Right lobe of liver (tissue), 6 donors: ENCODE data around the gene HPS3. TPM values are rescaled to one million over a fixed set of nuclear protein-coding genes. Genes with fewer than 3 reads are reported as not detected.
A peak's percentile ranks its signal among the peaks of the same experiment; 100 is the strongest.

ENCODE experiments used
- ATAC-seq, 4 donors: fragments of 200-7000 bp; cut with Tn5 transposase; one replicate each; pipeline ENCODE4 v1.9.1; 2020; ENCODE audit warnings: mild to moderate bottlenecking in 4 of 4, moderate library complexity in 4 of 4
- DNase-seq, 3 donors: peaks; one replicate each; pipeline ENCODE4 v3.0.0-alpha.2; 2020
- H3K27ac ChIP-seq, 3 donors: fragments of 200-600 bp; one replicate each; pipeline ENCODE4 v1.8.0; 2022
- H3K27me3 ChIP-seq, 2 donors: fragments of 200-600 bp; one replicate each; pipeline ENCODE4 v1.8.0; 2022
- H3K36me3 ChIP-seq, 4 donors: fragments of 200-600 bp; sonication (generic) in 1 of 4; one replicate each; pipeline versions ENCODE4 v1.5.1 to v1.8.0; 2017 to 2022; ENCODE audit warnings: control low read depth in 1 of 4
- H3K4me1 ChIP-seq, 4 donors: fragments of 200-600 bp; sonication (generic) in 1 of 4; one replicate each; pipeline versions ENCODE4 v1.5.1 to v1.8.0; 2017 to 2022; ENCODE audit warnings: control low read depth in 1 of 4
- H3K4me3 ChIP-seq, 3 donors: fragments of 200-600 bp; one replicate each; pipeline ENCODE4 v1.8.0; 2022
- H3K9me3 ChIP-seq, 4 donors: fragments of 200-600 bp; sonication (generic) in 1 of 4; one replicate each; pipeline versions ENCODE4 v1.5.1 to v1.8.0; 2017 to 2022; ENCODE audit warnings: control low read depth in 1 of 4
- POLR2A ChIP-seq: fragments of 450-650 bp; IDR thresholded peaks from one replicate; pipeline ENCODE4 v1.6.1; 2017; ENCODE audit warnings: antibody characterized with exemption, mild to moderate bottlenecking
- WGBS: methylation state at CpG from one replicate; pipeline ENCODE4 v1.1.6; 2018; ENCODE audit warnings: low coverage, low lambda C conversion rate; ENCODE audit not compliant: insufficient coverage; ENCODE audit errors: missing lambda C conversion rate; 5-methylcytosine and 5-hydroxymethylcytosine counted together
- intact Hi-C, 2 donors: fragments of 100-400 bp; cut with DNase I; formaldehyde crosslinking; loops; one replicate each; pipeline versions ENCODE4 v1.11.2 to v1.14.1; 2022
- total RNA-seq, 6 experiments: library from RNA; depleted of rRNA in 2 of 6; stranded (reverse); fragments of >200 nt in 2 of 6; fragmentation: NEBNext Ultra II Directional in 3 of 6; extraction: Animal tissue kit (Norgen Biotek cat#: 25700) in 3 of 6; gene quantifications; one replicate each; pipeline versions ENCODE4 v1.1.0 to v1.2.4, GENCODE V29; 2016 to 2023
- TF ChIP-seq, protein P1 (sequence below), 4 donors: fragments of 200-600 bp in 3 of 4; fragments of 450-650 bp in 1 of 4; IDR thresholded peaks; one replicate each; pipeline versions ENCODE4 v1.5.1 to v1.8.0; 2016 to 2022; ENCODE audit warnings: antibody characterized with exemption in 4 of 4, mild to moderate bottlenecking in 2 of 4
- donor health status: DM: no; HTN: yes; CAD: no.
- donor health status: DM: no; HTN: no; CAD: no.
- donor health status: DM: no; HTN: no; CAD: no.
- donor health status: DM: no; HTN: yes; CAD: no.
- donor health status: DM: no; HTN: yes; CAD: no.

Gene HPS3
- total RNA-seq, 6 experiments from 2014 or later: 4.2 to 8.5 (median 6.3) TPM

DNA sequence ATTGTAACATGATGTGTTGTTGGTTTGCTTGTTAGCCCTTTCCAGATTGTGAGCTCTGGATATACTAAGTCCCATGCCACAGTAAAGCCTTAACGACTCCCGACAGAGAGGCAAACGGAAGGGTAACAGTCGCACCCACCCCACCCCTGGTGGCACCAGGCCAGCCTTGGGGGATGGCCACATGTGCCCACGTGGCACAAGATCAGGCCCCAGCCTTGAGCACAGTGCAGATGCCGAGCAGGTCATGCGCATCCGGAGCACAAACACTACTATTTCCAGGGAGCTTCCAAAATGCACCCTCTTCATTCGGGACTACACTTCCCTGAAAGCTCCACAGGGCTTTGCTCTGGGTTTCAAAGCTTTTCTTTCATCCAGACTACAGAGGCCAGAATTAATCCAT, 10.7 kb upstream of the HPS3 start:
- 91% methylated on average over 4 of the region's 9 CpGs for WGBS
- TF ChIP-seq POLR2A: no peak
- TF ChIP-seq, protein P1, sequence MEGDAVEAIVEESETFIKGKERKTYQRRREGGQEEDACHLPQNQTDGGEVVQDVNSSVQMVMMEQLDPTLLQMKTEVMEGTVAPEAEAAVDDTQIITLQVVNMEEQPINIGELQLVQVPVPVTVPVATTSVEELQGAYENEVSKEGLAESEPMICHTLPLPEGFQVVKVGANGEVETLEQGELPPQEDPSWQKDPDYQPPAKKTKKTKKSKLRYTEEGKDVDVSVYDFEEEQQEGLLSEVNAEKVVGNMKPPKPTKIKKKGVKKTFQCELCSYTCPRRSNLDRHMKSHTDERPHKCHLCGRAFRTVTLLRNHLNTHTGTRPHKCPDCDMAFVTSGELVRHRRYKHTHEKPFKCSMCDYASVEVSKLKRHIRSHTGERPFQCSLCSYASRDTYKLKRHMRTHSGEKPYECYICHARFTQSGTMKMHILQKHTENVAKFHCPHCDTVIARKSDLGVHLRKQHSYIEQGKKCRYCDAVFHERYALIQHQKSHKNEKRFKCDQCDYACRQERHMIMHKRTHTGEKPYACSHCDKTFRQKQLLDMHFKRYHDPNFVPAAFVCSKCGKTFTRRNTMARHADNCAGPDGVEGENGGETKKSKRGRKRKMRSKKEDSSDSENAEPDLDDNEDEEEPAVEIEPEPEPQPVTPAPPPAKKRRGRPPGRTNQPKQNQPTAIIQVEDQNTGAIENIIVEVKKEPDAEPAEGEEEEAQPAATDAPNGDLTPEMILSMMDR (IDR thresholded peaks at IDR 0.05): no peak
- no peak for ATAC-seq

DNA sequence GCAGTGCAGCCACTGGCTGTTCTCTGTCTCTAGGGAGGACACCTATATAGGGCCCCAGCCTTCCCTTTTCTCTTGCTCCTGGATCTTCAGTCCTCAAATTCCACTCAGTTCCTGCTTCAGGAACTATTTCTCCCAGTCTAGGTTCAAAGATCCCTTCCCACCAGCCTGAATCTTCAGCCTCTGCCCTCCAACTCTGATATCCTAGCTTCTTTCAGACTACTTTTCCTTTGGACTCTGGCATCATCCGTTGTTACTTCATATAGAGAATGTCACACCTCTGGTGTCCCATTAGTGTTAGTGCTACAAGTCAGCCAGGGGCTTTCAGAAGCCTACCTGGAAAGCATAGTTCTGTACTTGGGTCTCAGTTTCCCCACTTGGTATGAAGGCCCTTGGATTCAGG, 10.0 kb upstream of the HPS3 start:
- 91% methylated on average over 1 of the region's 1 CpG for WGBS
- Histone ChIP-seq H3K4me1 (peaks cover 0 to 7% (median 3%) of the 10 kb centered on the region in 4 donors), H3K36me3 (no peaks in the 10 kb centered on the region), H3K9me3 (no peaks in the 10 kb centered on the region), H3K27ac (no peak overlapping the region), H3K27me3 (no peaks in the 10 kb centered on the region), H3K4me3 (no peak overlapping the region)
- ATAC-seq (no peak), DNase-seq (no peak)
- TF ChIP-seq, protein P1 (IDR thresholded peaks at IDR 0.05): no peak
- no peak for TF ChIP-seq POLR2A
- intact Hi-C loops: loop anchor here in 1 of 2 donors (5.0 kb wide), 1 partner anchor 148 kb away; no protein-coding TSS in a partner anchor

More for the DNA sequence above, 10.7 kb upstream of the HPS3 start:
- Histone ChIP-seq H3K27me3 (no peaks in the 10 kb centered on the region), H3K27ac (no peak overlapping the region), H3K36me3 (no peaks in the 10 kb centered on the region), H3K9me3 (no peaks in the 10 kb centered on the region), H3K4me3 (no peak overlapping the region), H3K4me1 (peaks cover 0 to 5% (median 2%) of the 10 kb centered on the region in 4 donors)
- peak in 1 of 3 donors; percentile 56 for DNase-seq
- intact Hi-C loops: loop anchor here in 1 of 2 donors (5.0 kb wide), 1 partner anchor 149 kb away; no protein-coding TSS in a partner anchor

DNA sequence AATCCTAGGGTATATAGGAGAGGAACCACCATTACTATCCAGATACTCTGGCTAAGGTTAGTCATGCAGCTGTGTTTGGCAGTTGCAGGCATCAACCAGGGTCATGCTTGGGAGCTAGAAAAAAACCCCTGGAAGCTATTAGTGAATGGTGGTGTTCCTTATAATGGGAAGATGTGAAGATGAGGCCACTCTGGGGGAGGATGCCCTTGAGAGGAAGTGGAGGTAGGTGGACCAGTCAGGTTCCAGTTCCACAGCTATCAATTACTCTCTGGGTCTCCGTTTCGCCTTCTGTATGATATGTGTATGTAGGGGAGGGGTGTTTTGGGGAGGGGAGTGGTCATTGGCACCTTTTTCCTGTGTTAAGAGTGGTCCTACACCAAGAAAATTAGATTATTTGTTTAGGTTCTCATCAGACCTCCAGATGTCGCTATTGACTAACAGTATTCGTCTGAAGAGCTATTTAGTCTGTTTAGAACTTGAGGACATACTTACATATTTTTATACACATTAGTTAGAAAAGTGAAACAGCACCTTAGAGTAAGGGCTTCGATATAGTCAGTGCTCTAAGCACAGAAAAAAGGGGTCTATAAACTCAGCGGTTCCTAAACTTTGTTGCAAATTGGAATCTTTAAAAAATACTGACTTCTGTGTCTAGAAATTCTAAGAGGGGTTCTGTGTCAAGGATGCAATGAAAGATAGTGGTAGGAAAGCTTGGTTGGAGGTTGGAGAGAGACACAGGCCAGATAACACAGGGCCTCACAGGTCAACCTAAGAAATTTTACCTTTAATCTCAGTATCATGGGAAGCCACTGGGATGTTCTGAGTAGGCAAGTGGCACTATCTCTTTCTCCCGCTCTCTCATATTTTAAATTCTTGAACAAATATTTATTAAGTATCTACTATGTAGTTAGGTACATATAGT, 9.1 kb upstream of the HPS3 start:
- peak; percentile 76 to 88 (median 82) for ATAC-seq
- no peak for TF ChIP-seq POLR2A
- TF ChIP-seq, protein P1 (IDR thresholded peaks at IDR 0.05): peak; percentile 59 to 66 (median 60)
- H3K4me3 ChIP-seq: no peak overlapping the region
- H3K9me3 ChIP-seq: no peaks in the 10 kb centered on the region
- no peaks in the 10 kb centered on the region for H3K36me3 ChIP-seq
- H3K27me3 ChIP-seq: no peaks in the 10 kb centered on the region
- H3K4me1 ChIP-seq: peaks cover 0 to 7% (median 3%) of the 10 kb centered on the region in 4 donors
- no peak for DNase-seq
- intact Hi-C loops: no loop called here
- WGBS: 15% methylated on average over 7 of the region's 7 CpGs
- H3K27ac ChIP-seq: no peak overlapping the region

DNA sequence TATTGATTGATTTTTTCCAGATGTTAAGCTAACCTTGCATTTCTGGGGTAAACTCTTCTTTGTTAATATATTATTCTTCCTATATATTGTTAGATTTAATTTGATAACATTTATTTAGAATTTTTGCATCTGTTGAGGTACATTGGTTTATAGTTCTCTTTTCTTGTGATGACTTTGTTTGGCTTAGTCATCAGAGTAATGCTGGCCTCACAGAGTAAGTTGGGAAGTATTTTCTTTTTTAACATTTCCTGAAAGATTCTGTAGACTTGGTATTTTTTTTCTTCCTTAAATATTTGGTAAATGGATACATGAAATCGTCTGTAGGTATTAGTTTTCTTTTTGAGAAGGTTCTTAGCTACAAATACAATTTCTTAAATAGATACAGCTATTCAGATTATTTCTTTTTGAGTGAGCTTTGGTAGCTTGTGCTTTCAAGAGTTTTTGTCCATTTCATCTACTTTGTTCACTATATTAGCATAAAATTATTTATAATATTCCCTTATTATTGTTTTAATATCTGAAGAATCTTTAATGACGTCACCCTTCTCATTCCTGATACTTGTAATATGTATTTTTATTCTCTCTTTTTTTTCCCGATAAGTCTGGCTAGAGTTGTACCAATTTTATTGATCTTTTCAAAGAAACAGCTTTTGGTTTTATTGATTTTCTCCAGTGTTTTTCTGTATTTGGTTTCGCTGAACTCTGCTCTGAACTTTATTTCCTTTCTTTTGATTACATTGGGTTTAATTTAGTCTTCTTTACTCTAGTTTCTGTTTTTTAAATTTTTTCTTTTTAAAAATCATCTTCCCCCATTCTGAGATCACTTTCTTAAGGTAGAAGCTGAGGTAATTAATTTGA, 6.5 kb upstream of the HPS3 start:
- WGBS: 22% methylated on average over 4 of the region's 4 CpGs
- peak in 3 of 4 donors; percentile 43 to 57 (median 53) for ATAC-seq
- peak overlapping the region in 2 of 3 donors; percentile 44 to 52 for H3K27ac ChIP-seq

More for the DNA sequence above, 6.5 kb upstream of the HPS3 start:
- Histone ChIP-seq H3K4me1 (peaks cover 0 to 7% (median 3%) of the 10 kb centered on the region in 4 donors), H3K4me3 (no peak overlapping the region), H3K9me3 (no peaks in the 10 kb centered on the region), H3K27me3 (no peaks in the 10 kb centered on the region), H3K36me3 (no peaks in the 10 kb centered on the region)
- no peak for DNase-seq
- TF ChIP-seq POLR2A: no peak
- TF ChIP-seq, protein P1 (IDR thresholded peaks at IDR 0.05): no peak
- intact Hi-C loops: no loop called here
